Measurements from ENCODE around the gene RETREG3. TPM values are rescaled to one million over a fixed set of nuclear protein-coding genes. Genes with fewer than 3 reads are reported as not detected.
A peak's percentile ranks its signal among the peaks of the same experiment; 100 is the strongest.

RETREG3 gene
- polyA plus RNA-seq, 4 donors: 42.5 to 46.6 (median 44.4) TPM

GRCh38 chr17:42536372-42537155 lies 72.6 kb downstream of the RETREG3 start:
- no peak for DNase-seq (ENCODE audit: low read depth in 4 of 4, low spot score in 3 of 4)

GRCh38 chr17:42536048-42536371 lies 73.2 kb downstream of the RETREG3 start, which contains the start of gene NAGLU:
Gene NAGLU, plus strand, starts transcription at chr17:42536241. Its CDS starts 32 bp downstream, at chr17:42536273.
- peak in 2 of 4 donors; percentile 80 to 81 for DNase-seq (ENCODE audit: low read depth in 4 of 4, low spot score in 3 of 4)

GRCh38 chr17:42535155-42536047 lies 73.8 kb downstream of the RETREG3 start:
- DNase-seq (ENCODE audit: low read depth in 4 of 4, low spot score in 3 of 4): no peak

GRCh38 chr17:42531455-42532354 lies 77.5 kb downstream of the RETREG3 start:
- no peak for DNase-seq (ENCODE audit: low read depth in 4 of 4, low spot score in 3 of 4)

GRCh38 chr17:42530952-42531454 lies 78.2 kb downstream of the RETREG3 start:
- DNase-seq (ENCODE audit: low read depth in 4 of 4, low spot score in 3 of 4): no peak

Other genes starting within 250 kb of the RETREG3 start
- 10 to 100 TPM; 59.8 to 63.4 (median 60.4) TPM for gene STAT3, start 220.9 kb downstream of the RETREG3 start, polyA plus RNA-seq (ENCODE audit: insufficient read length in 4 of 4)
- gene CAVIN1, start 186.1 kb downstream of the RETREG3 start, polyA plus RNA-seq (ENCODE audit: insufficient read length in 4 of 4): 10 to 100 TPM; 64.8 to 82.0 (median 68.3) TPM
- gene ATP6V0A1, start 150.5 kb downstream of the RETREG3 start, polyA plus RNA-seq (ENCODE audit: insufficient read length in 4 of 4): 10 to 100 TPM; 43.1 to 58.2 (median 55.1) TPM
- gene NAGLU, start 73.1 kb downstream of the RETREG3 start, polyA plus RNA-seq (ENCODE audit: insufficient read length in 4 of 4): 10 to 100 TPM; 18.8 to 31.7 (median 24.2) TPM
- 1 to 10 TPM; 3.0 to 4.8 (median 3.4) TPM for gene HSD17B1, start 56.5 kb downstream of the RETREG3 start, polyA plus RNA-seq (ENCODE audit: insufficient read length in 4 of 4)
- gene COASY, start 47.2 kb downstream of the RETREG3 start, polyA plus RNA-seq (ENCODE audit: insufficient read length in 4 of 4): 10 to 100 TPM; 55.6 to 60.9 (median 57.1) TPM
- 10 to 100 TPM; 33.9 to 37.7 (median 34.6) TPM for gene MLX, start 42.3 kb downstream of the RETREG3 start, polyA plus RNA-seq (ENCODE audit: insufficient read length in 4 of 4)
- gene PSMC3IP, start 31.6 kb downstream of the RETREG3 start, polyA plus RNA-seq (ENCODE audit: insufficient read length in 4 of 4): 10 to 100 TPM; 16.7 to 17.9 (median 16.9) TPM
- 10 to 100 TPM; 55.8 to 66.1 (median 59.4) TPM for gene TUBG1, start 309 bp upstream of the RETREG3 start, polyA plus RNA-seq (ENCODE audit: insufficient read length in 4 of 4)
- gene TUBG2, start 49.9 kb upstream of the RETREG3 start, polyA plus RNA-seq (ENCODE audit: insufficient read length in 4 of 4): 10 to 100 TPM; 21.6 to 28.1 (median 25.9) TPM
- gene PLEKHH3, start 67.6 kb upstream of the RETREG3 start, polyA plus RNA-seq (ENCODE audit: insufficient read length in 4 of 4): 10 to 100 TPM; 13.5 to 19.4 (median 15.1) TPM
- 1 to 10 TPM; 1.1 to 2.2 (median 1.3) TPM for gene CCR10, start 72.5 kb upstream of the RETREG3 start, polyA plus RNA-seq (ENCODE audit: insufficient read length in 4 of 4)
- gene CNTNAP1, start 73.2 kb upstream of the RETREG3 start, polyA plus RNA-seq (ENCODE audit: insufficient read length in 4 of 4): 10 to 100 TPM in 1 of 4 donors, 1 to 10 TPM in 3; 8.4 to 10.1 (median 8.5) TPM
- 10 to 100 TPM; 37.0 to 50.2 (median 45.4) TPM for gene EZH1, start 135.7 kb upstream of the RETREG3 start, polyA plus RNA-seq (ENCODE audit: insufficient read length in 4 of 4)
- gene RAMP2, start 151.9 kb upstream of the RETREG3 start, polyA plus RNA-seq (ENCODE audit: insufficient read length in 4 of 4): 100 to 1,000 TPM; 104 to 113 (median 110) TPM
- gene VPS25, start 164.1 kb upstream of the RETREG3 start, polyA plus RNA-seq (ENCODE audit: insufficient read length in 4 of 4): 10 to 100 TPM; 85.0 to 90.7 (median 88.9) TPM
- gene WNK4, start 171.2 kb upstream of the RETREG3 start, polyA plus RNA-seq (ENCODE audit: insufficient read length in 4 of 4): 10 to 100 TPM; 11.3 to 14.7 (median 12.2) TPM
- 100 to 1,000 TPM; 166 to 178 (median 172) TPM for gene COA3, start 189.3 kb upstream of the RETREG3 start, polyA plus RNA-seq (ENCODE audit: insufficient read length in 4 of 4)
- 1 to 10 TPM; 1.7 to 3.1 (median 2.0) TPM for gene CNTD1, start 189.5 kb upstream of the RETREG3 start, polyA plus RNA-seq (ENCODE audit: insufficient read length in 4 of 4)
- gene BECN1, start 214.9 kb upstream of the RETREG3 start, polyA plus RNA-seq (ENCODE audit: insufficient read length in 4 of 4): 10 to 100 TPM; 64.8 to 78.0 (median 69.2) TPM
- gene PSME3, start 224.0 kb upstream of the RETREG3 start, polyA plus RNA-seq (ENCODE audit: insufficient read length in 4 of 4): 100 to 1,000 TPM; 107 to 121 (median 119) TPM
- gene AOC2, start 235.2 kb upstream of the RETREG3 start, polyA plus RNA-seq (ENCODE audit: insufficient read length in 4 of 4): 1 to 10 TPM in 3 of 4 donors, under 1 TPM in 1; 0.83 to 1.2 (median 1.2) TPM
- 1 to 10 TPM; 5.3 to 7.5 (median 6.5) TPM for gene AOC3, start 241.8 kb upstream of the RETREG3 start, polyA plus RNA-seq (ENCODE audit: insufficient read length in 4 of 4)

All from right renal pelvis (tissue), 4 donors.